ENCODE results near the gene WRAP73. TPM values are rescaled to one million over a fixed set of nuclear protein-coding genes. Genes with fewer than 3 reads are reported as not detected.

WRAP73 gene
- total and polyA plus RNA-seq, 9 of the 15 experiments (the other 6 are each of a cell fraction or from before 2014, with no cell fraction given), result 4.3 to 51.8 (median 30.1) TPM

DNA sequence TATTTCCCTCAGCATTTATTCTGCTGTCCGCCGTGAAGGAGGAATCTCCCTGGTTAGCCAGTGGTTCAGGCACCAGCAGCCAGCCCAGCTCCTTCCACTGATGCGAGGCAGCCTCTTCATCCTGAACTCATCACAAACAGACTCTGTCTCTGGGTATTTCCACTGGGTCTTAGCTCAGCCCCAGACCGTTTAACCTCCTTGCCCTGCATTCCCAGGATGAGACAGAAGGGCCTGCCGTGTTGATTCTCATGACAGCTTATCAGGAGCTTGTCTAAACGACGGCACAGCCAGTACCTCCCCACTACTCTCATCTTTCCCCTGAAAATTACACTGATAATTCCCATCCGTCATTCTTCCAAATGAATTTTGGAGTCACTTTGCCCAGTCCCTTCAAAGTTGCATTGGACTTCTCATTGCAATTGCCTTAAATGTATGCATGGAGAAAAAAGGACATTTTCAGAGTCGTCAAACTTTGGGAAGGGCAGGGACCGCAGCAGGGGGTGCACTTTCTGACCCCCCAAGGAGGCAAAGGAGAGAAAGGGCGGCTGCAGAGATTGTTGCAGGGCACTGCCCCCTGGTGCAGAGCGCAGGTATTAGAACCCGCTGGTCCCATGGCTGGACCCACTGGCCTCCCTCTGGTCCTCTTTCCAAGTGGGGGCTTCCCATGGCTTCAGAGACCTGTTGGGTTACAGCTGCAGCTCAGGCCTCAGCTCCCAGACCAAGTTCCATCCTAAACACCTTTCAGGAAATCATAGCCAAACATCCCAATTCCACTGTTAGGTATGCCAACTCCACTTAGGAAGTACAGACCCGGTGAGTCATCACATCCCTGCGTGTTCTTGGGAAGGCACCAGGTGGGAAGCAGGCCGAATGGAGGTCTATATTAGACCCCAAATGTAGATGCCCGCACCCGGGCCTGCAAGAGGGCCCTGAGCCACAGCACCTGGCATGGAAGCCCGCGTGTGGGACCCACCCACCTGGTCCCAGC is 34.9 kb downstream of the WRAP73 start (continued):
- TF ChIP-seq, protein P1, sequence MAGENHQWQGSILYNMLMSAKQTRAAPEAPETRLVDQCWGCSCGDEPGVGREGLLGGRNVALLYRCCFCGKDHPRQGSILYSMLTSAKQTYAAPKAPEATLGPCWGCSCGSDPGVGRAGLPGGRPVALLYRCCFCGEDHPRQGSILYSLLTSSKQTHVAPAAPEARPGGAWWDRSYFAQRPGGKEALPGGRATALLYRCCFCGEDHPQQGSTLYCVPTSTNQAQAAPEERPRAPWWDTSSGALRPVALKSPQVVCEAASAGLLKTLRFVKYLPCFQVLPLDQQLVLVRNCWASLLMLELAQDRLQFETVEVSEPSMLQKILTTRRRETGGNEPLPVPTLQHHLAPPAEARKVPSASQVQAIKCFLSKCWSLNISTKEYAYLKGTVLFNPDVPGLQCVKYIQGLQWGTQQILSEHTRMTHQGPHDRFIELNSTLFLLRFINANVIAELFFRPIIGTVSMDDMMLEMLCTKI (IDR thresholded peaks at IDR 0.05; ENCODE audit: partially characterized antibody), result no peak
- 0 out of 2 replicates have a peak, but pooled peaks have one; percentile 3 for TF ChIP-seq TAF7 (tag; IDR thresholded peaks at IDR 0.05)
- TF ChIP-seq MTA3 (IDR thresholded peaks at IDR 0.05; ENCODE audit: borderline replicate concordance), result no peak
- TF ChIP-seq ZNF507 (tag; conservative IDR thresholded peaks at IDR 0.05), result no peak
- no peak for TF ChIP-seq SMARCB1 (IDR thresholded peaks at IDR 0.05; ENCODE audit: insufficient read length, low read depth)
- TF ChIP-seq, protein P2, sequence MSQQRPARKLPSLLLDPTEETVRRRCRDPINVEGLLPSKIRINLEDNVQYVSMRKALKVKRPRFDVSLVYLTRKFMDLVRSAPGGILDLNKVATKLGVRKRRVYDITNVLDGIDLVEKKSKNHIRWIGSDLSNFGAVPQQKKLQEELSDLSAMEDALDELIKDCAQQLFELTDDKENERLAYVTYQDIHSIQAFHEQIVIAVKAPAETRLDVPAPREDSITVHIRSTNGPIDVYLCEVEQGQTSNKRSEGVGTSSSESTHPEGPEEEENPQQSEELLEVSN (IDR thresholded peaks at IDR 0.05; ENCODE audit: borderline replicate concordance in 1 of 2, extremely low read depth in 1 of 2, insufficient read depth in 1 of 2, insufficient read length in 1 of 2, low read depth in 1 of 2, low read length in 1 of 2, poor library complexity in 1 of 2, severe bottlenecking in 1 of 2), result no peak
- TF ChIP-seq REST (IDR thresholded peaks at IDR 0.05; ENCODE audit: borderline replicate concordance), result peak; percentile 72
- TF ChIP-seq REST (CRISPR knock-in tag; IDR thresholded peaks at IDR 0.05; ENCODE audit: low read depth), result no peak
- no peak for TF ChIP-seq MAFK (IDR thresholded peaks at IDR 0.05; ENCODE audit: low read length)
- TF ChIP-seq MCM2 (IDR thresholded peaks at IDR 0.05; ENCODE audit: low read depth), result no peak
- no peak for TF ChIP-seq NEUROD1 (IDR thresholded peaks at IDR 0.05; ENCODE audit: borderline replicate concordance, low read depth, low read length, partially characterized antibody)
- no peak for TF ChIP-seq HDAC2 (IDR thresholded peaks at IDR 0.05)
- TF ChIP-seq, protein P3, sequence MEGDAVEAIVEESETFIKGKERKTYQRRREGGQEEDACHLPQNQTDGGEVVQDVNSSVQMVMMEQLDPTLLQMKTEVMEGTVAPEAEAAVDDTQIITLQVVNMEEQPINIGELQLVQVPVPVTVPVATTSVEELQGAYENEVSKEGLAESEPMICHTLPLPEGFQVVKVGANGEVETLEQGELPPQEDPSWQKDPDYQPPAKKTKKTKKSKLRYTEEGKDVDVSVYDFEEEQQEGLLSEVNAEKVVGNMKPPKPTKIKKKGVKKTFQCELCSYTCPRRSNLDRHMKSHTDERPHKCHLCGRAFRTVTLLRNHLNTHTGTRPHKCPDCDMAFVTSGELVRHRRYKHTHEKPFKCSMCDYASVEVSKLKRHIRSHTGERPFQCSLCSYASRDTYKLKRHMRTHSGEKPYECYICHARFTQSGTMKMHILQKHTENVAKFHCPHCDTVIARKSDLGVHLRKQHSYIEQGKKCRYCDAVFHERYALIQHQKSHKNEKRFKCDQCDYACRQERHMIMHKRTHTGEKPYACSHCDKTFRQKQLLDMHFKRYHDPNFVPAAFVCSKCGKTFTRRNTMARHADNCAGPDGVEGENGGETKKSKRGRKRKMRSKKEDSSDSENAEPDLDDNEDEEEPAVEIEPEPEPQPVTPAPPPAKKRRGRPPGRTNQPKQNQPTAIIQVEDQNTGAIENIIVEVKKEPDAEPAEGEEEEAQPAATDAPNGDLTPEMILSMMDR (IDR thresholded peaks at IDR 0.05 in 2 of 3, conservative IDR thresholded peaks at IDR 0.05 in 1 of 3; ENCODE audit: insufficient read depth in 2 of 3, low read depth in 1 of 3, low read length in 3 of 3), result peak; percentile 71 to 83 (median 78)
- no peak for TF ChIP-seq PHTF2 (CRISPR knock-in tag; IDR thresholded peaks at IDR 0.05)
